K562 (cell line): ENCODE results near the gene VPS50. TPM values are rescaled to one million over a fixed set of nuclear protein-coding genes. Genes with fewer than 3 reads are reported as not detected.
"Not testable (repeated sequence)": the region's sequence is repeated elsewhere in the genome, so short reads cannot be mapped to it uniquely, and the experiment has no call there.

ENCODE experiments used
- ATAC-seq: fragments of 200-7000 bp; cut with Tn5 transposase; 3 replicates; pipeline ENCODE4 v1.9.1; 2020; ENCODE audit warnings: moderate library complexity
- BruUV-seq: library from RNA; stranded (reverse); fragments of 400-500 nt; replicated peaks from 2 replicates; lab custom pipeline; 2021; lab: Mats Ljungman, UMichigan
- CTCF ChIA-PET: fragments of 300-600 bp; formaldehyde crosslinking; extraction: SDS; loops from one replicate; lab custom pipeline; 2021; ENCODE audit warnings: low intra/inter-chr PET ratio; lab: Yijun Ruan, JAX
- POLR2A ChIA-PET: fragments of 300-600, 350-650 bp; sonication (Branson Sonifier 250); formaldehyde crosslinking; extraction: SDS; loops from one replicate; lab custom pipeline; 2021; ENCODE audit warnings: antibody characterized with exemption, inconsistent platforms; lab: Yijun Ruan, JAX
- DNase-seq, 4 experiments: peaks; one replicate each; pipeline versions ENCODE4 v3.0.0 to v3.0.0-alpha.2; 2011 to 2018; ENCODE audit warnings: low spot score in 3 of 4, mixed read lengths in 3 of 4; ENCODE audit errors: extremely low read depth in 1 of 4
- FAIRE-seq: peaks from 2 replicates; lab custom pipeline; 2011; peaks lifted over from hg19 to GRCh38; lab: Jason Lieb, UNC
- H2AFZ ChIP-seq: 2 replicates; pipeline ENCODE4 v1.6.0; 2011; ENCODE audit warnings: low read depth, low read length, control low read depth, inconsistent platforms
- H3K27ac ChIP-seq: fragments of 200-600 bp; 3 replicates; pipeline ENCODE4 v1.8.0; 2011; ENCODE audit warnings: low read depth, mild to moderate bottlenecking, control low read depth, inconsistent platforms, low read length, moderate library complexity, mixed read lengths; ENCODE audit errors: extremely low read depth
- H3K27me3 ChIP-seq, 2 experiments: fragments of 300-600 bp in 1 of 2; 2 replicates in 1 of 2; 3 replicates in 1 of 2; pipeline versions ENCODE4 v1.6.0 to v1.8.0; 2011; ENCODE audit warnings: inconsistent platforms in 2 of 2, low read length in 2 of 2, mild to moderate bottlenecking in 1 of 2, mixed read lengths in 1 of 2, moderate library complexity in 1 of 2; ENCODE audit not compliant: control insufficient read depth in 2 of 2, insufficient read depth in 2 of 2
- H3K36me3 ChIP-seq: fragments of 300-600 bp; 3 replicates; pipeline ENCODE4 v1.8.0; 2011; ENCODE audit warnings: mild to moderate bottlenecking, low read length, inconsistent platforms; ENCODE audit not compliant: control insufficient read depth, insufficient read depth
- H3K4me1 ChIP-seq, 2 experiments: fragments of 200-600 bp in 1 of 2; replicated peaks in 1 of 2; 2 replicates in 1 of 2; 3 replicates in 1 of 2; pipeline versions ENCODE4 v1.5.1 to v1.8.0; 2011; ENCODE audit warnings: inconsistent platforms in 2 of 2, low read length in 2 of 2, mild to moderate bottlenecking in 1 of 2, mixed read lengths in 1 of 2, moderate library complexity in 1 of 2; ENCODE audit not compliant: control insufficient read depth in 2 of 2, insufficient read depth in 2 of 2
- H3K4me2 ChIP-seq: 2 replicates; pipeline ENCODE4 v1.6.1; 2011; ENCODE audit warnings: low read length, control low read depth, inconsistent platforms, mixed read lengths; ENCODE audit not compliant: insufficient read depth
- H3K4me3 ChIP-seq: fragments of 200-600 bp; sonication (generic), shearing (Covaris generic); 2 replicates; pipeline ENCODE4 v1.5.1; 2016; ENCODE audit warnings: control low read depth, inconsistent platforms
- H3K79me2 ChIP-seq: fragments of 200-600 bp; 3 replicates; pipeline ENCODE4 v1.8.0; 2011; ENCODE audit warnings: low read length, inconsistent platforms; ENCODE audit not compliant: control insufficient read depth, insufficient read depth
- H3K9ac ChIP-seq, 2 experiments: 2 replicates each; pipeline versions ENCODE4 v1.6.0 to v1.6.1; 2011; ENCODE audit warnings: low read depth in 2 of 2, low read length in 2 of 2, control low read depth in 1 of 2, inconsistent platforms in 1 of 2, mild to moderate bottlenecking in 1 of 2, mixed read lengths in 1 of 2; ENCODE audit not compliant: insufficient read depth in 1 of 2
- H3K9me1 ChIP-seq: one replicate; pipeline ENCODE4 v1.6.0; 2011; ENCODE audit warnings: inconsistent platforms, mild to moderate bottlenecking, low read length, moderate library complexity; ENCODE audit not compliant: control insufficient read depth, insufficient read depth
- H3K9me3 ChIP-seq: replicated peaks from 2 replicates; pipeline ENCODE4 v1.5.1; 2011; ENCODE audit warnings: low read depth, low read length, inconsistent platforms; ENCODE audit not compliant: control insufficient read depth, insufficient read depth
- H4K20me1 ChIP-seq: replicated peaks from 2 replicates; pipeline ENCODE4 v1.6.1; 2011; ENCODE audit warnings: low read length, inconsistent platforms, mixed read lengths; ENCODE audit not compliant: control insufficient read depth, insufficient read depth
- E2F3 ChIP-seq: fragments of 250-450 bp; sonication (Bioruptor Pico); IDR thresholded peaks from 2 replicates; pipeline ENCODE4 v1.4.0; 2020; ENCODE audit warnings: mild to moderate bottlenecking
- HDAC1 ChIP-seq, 2 experiments: fragments of 450-650 bp; IDR thresholded peaks; 2 replicates each; pipeline ENCODE4 v1.6.1; 2016 to 2017; ENCODE audit warnings: inconsistent platforms in 1 of 2, mild to moderate bottlenecking in 1 of 2, moderate library complexity in 1 of 2
- NFRKB ChIP-seq: fragments of 450-650 bp; IDR thresholded peaks from 2 replicates; pipeline ENCODE4 v1.6.1; 2016; ENCODE audit warnings: low read depth
- ZNF696 ChIP-seq: fragments of 250-450 bp; sonication (Bioruptor Pico); conservative IDR thresholded peaks from 2 replicates; pipeline ENCODE4 v1.4.0; 2020; ENCODE audit warnings: mild to moderate bottlenecking, moderate library complexity
- whole genome bisulfite sequencing: fragments of 100-300 bp; shearing (Covaris generic); methylation state at CpG from one replicate; pipeline ENCODE4 v1.1.6; 2016; ENCODE audit warnings: low coverage, mixed read lengths; ENCODE audit not compliant: insufficient coverage; ENCODE audit errors: missing lambda C conversion rate; 5-methylcytosine and 5-hydroxymethylcytosine counted together
- in situ Hi-C: fragments of 300-500 bp; cut with MboI; formaldehyde crosslinking; loops from 4 replicates; pipeline ENCODE4 v1.15.0; 2018; ENCODE audit warnings: inconsistent platforms, mixed read lengths
- intact Hi-C: fragments of 100-400 bp; cut with micrococcal nuclease; formaldehyde crosslinking; loops from 2 replicates; pipeline ENCODE4 v1.14.2; 2022
- polyA plus RNA-seq, 8 experiments: library from polyadenylated mRNA; depleted of rRNA in 4 of 8; stranded (reverse) in 5 of 8; unstranded in 3 of 8; fragments of >200 nt; fragmentation: Nextera tagmentation in 2 of 8; fragmentation: Illumina TruSeq in 1 of 8; extraction: Ambion mirVana in 2 of 8; extraction: Trizol in 1 of 8; gene quantifications; 2 replicates each; pipeline versions ENCODE4 v1.2.1 to v1.2.3, GENCODE V29; 2011 to 2014; ENCODE audit warnings: inconsistent platforms in 1 of 8, missing spikeins in 1 of 8
- total RNA-seq, 7 experiments: library from RNA; depleted of rRNA in 6 of 7; stranded (reverse); fragments of >200 nt in 6 of 7; fragmentation: Illumina TruSeq in 2 of 7; extraction: Trizol in 2 of 7; gene quantifications; 2 replicates each; pipeline versions ENCODE4 v1.2.1 to v1.2.3, GENCODE V29; 2011 to 2021; ENCODE audit warnings: low replicate concordance in 1 of 7
- TF ChIP-seq, protein P1 (sequence below), 2 experiments: fragments of 200-800 bp in 1 of 2; sonication (Bioruptor generic) in 1 of 2; sonication (generic) in 1 of 2; formaldehyde crosslinking in 1 of 2; IDR thresholded peaks in 1 of 2; conservative IDR thresholded peaks in 1 of 2; 2 replicates each; pipeline versions ENCODE4 v1.5.0 to v1.6.1; 2016 to 2020; ENCODE audit warnings: missing compliant biosample characterization in 1 of 2, missing genetic modification characterization in 1 of 2, missing genetic modification reagents in 1 of 2
- TF ChIP-seq, protein P2 (sequence below): fragments of 250-450 bp; sonication (Bioruptor Pico); IDR thresholded peaks from 2 replicates; pipeline ENCODE4 v1.8.0; 2022; ENCODE audit warnings: moderate library complexity, mild to moderate bottlenecking, inconsistent platforms

Gene VPS50
- total and polyA plus RNA-seq, 9 of the 15 experiments (the other 6 are each of a cell fraction or from before 2014, with no cell fraction given) = 10.5 to 29.4 (median 15.8) TPM

DNA sequence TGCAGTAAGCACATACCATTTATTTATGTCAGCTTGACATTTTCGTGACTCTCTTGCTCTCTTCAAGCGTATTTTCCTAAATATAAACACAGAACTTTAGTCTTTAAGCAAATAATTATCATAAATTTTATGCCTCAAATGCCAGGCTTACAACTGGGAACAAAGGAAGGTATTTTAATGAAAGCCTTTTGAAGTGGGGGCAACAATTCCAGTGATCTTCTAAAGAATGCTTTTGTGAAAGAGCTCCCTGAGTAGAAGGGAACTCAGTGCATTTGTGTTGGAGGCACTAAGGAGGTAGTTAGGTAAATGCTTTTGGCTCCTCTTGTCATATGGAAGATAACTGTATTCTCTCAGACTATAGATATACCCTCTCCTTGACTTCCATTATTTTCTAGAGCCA is 104.9 kb downstream of the VPS50 start:
- Histone ChIP-seq H3K27ac (no peak overlapping the region), H3K9ac (no peak overlapping the region), H4K20me1 (no peaks in the 10 kb centered on the region), H3K9me1 (no peaks in the 10 kb centered on the region), H3K27me3 (no peaks in the 10 kb centered on the region)
- DNase-seq (no peak), ATAC-seq (no peak), FAIRE-seq (no peak)
- intact Hi-C loops = no loop called here
- ChIA-PET POLR2A (no interaction called here), CTCF (no interaction called here)
- WGBS = 40% methylated on average over 2 of the region's 2 CpGs
- TF ChIP-seq HDAC1 (IDR thresholded peaks at IDR 0.05) = no peak
- TF ChIP-seq NFRKB = no peak
- TF ChIP-seq E2F3 = no peak
- TF ChIP-seq ZNF696 (CRISPR knock-in tag) = no peak
- TF ChIP-seq, protein P1, sequence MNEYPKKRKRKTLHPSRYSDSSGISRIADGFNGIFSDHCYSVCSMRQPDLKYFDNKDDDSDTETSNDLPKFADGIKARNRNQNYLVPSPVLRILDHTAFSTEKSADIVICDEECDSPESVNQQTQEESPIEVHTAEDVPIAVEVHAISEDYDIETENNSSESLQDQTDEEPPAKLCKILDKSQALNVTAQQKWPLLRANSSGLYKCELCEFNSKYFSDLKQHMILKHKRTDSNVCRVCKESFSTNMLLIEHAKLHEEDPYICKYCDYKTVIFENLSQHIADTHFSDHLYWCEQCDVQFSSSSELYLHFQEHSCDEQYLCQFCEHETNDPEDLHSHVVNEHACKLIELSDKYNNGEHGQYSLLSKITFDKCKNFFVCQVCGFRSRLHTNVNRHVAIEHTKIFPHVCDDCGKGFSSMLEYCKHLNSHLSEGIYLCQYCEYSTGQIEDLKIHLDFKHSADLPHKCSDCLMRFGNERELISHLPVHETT (CRISPR knock-in tag; conservative IDR thresholded peaks at IDR 0.05 in 1 of 2, IDR thresholded peaks at IDR 0.05 in 1 of 2) = no peak
- TF ChIP-seq, protein P2, sequence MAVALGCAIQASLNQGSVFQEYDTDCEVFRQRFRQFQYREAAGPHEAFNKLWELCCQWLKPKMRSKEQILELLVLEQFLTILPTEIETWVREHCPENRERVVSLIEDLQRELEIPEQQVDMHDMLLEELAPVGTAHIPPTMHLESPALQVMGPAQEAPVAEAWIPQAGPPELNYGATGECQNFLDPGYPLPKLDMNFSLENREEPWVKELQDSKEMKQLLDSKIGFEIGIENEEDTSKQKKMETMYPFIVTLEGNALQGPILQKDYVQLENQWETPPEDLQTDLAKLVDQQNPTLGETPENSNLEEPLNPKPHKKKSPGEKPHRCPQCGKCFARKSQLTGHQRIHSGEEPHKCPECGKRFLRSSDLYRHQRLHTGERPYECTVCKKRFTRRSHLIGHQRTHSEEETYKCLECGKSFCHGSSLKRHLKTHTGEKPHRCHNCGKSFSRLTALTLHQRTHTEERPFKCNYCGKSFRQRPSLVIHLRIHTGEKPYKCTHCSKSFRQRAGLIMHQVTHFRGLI (CRISPR knock-in tag) = no peak
- TF ChIP-seq, all 486 proteins: peak for 0
- Histone ChIP-seq H3K9me3 (no peaks in the 10 kb centered on the region), H3K36me3 (0 out of 3 replicates have a peak, but pooled peaks cover 6% of the 10 kb centered on the region), H3K79me2 (no peaks in the 10 kb centered on the region), H2AFZ (no peak overlapping the region), H3K4me2 (no peak overlapping the region), H3K4me3 (no peak overlapping the region), H3K4me1 (no peaks in the 10 kb centered on the region)
- BruUV-seq = no TSS peak
- in situ Hi-C loops = no loop called here

DNA sequence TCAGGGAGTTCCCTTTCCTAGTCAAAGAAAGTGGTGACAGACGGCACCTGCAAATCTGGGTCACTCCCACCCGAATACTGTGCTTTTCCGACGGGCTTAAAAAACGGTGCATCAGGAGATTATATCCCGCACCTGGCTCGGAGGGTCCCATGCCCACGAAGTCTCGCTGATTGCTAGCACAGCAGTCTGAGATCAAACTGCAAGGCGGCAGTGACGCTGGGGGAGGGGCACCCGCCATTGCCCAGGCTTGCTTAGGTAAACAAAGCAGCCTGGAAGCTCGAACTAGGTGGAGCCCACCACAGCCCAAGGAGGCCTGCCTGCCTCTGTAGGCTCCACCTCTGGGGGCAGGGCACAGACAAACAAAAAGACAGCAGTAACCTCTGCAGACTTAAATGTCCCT is 110.0 kb downstream of the VPS50 start:
- DNase-seq, in situ Hi-C loops, H3K9ac ChIP-seq, H2AFZ ChIP-seq, H3K4me3 ChIP-seq, H3K27ac ChIP-seq, H3K36me3 ChIP-seq, H3K9me1 ChIP-seq, H3K27me3 ChIP-seq, H3K4me2 ChIP-seq, H3K4me1 ChIP-seq, intact Hi-C loops, FAIRE-seq, ATAC-seq, H3K9me3 ChIP-seq, POLR2A ChIA-PET, H4K20me1 ChIP-seq, CTCF ChIA-PET, BruUV-seq, H3K79me2 ChIP-seq: not testable (repeated sequence)
- 84% methylated on average over 12 of the region's 13 CpGs for WGBS
